GM12892 (cell line): Measurements from ENCODE around the gene FAM111A.

Experiments
- POLR2A ChIP-seq: IDR thresholded peaks from 2 replicates; pipeline ENCODE4 v1.6.1; 2011; ENCODE audit warnings: low read depth, low read length, control low read depth
- POLR2AphosphoS5 ChIP-seq: IDR thresholded peaks from 2 replicates; pipeline ENCODE4 v1.6.1; 2011; ENCODE audit warnings: low read depth, low read length, control low read depth
- TAF1 ChIP-seq: IDR thresholded peaks from 2 replicates; pipeline ENCODE4 v1.6.1; 2011; ENCODE audit warnings: low read depth, mild to moderate bottlenecking, control low read depth, low read length, borderline replicate concordance

DNA sequence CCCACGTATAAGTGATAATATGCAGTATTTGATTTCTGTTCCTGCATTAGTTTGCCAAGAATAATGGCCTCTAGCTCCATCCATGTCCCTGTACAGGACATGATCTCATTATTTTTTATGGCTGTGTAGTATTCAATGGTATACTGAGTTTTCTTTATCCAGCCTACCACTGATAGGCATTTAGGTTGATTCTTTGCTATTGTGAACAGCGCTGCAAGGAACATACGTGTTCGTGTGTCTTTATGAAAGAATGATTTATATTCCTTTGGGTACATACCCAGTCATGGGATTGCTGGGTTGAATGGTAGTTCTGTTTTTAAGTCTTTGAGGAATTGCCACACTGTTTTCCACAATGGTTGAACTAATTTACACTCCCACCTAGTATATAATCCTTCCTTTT is 1.5 kb upstream of the FAM111A start:
- TF ChIP-seq POLR2A (no peak), POLR2AphosphoS5 (no peak), TAF1 (no peak)
